ENCODE results near the gene CREB3. TPM values are rescaled to one million over a fixed set of nuclear protein-coding genes. Genes with fewer than 3 reads are reported as not detected.

The CREB3 gene
- total RNA-seq, 1 experiment from 2014 or later: 29.1 TPM

DNA sequence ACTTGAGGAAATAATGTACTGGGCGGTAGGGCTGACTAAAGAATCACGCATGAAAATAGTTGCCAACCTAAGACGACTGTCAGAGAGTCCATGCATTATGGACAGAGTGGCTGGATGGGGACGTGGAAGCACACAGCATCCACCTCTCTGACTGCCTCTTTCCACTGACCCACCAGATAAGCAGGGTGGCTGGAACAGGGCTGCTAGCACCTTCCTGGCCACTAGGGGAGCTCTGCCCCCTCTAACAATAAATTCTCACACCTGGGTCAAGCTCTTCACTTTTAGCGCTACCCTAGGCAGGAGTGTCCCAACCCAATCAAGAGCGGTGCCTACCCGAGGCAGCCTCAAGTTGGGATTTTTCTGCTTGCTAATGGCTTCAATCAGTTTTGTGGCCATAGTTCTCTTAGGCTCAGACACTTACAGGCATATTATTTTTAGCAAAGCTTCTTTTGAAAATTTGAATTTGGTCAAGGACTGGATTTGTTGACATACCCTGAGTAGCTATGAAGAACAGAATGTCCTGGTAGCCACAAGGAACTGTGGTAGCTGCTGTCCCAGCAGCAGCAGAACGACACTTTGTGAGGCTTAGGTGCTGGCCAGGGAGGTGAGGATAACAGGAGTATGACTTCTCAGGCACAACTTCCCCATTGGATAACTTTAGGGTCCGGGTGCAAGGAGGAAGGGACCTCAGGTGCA, 35.8 kb upstream of the CREB3 start:
- Histone ChIP-seq H3K36me3 (ENCODE audit: insufficient read depth, low read length, poor library complexity, severe bottlenecking) (peaks cover 51% of the 10 kb centered on the region), H3K27ac (ENCODE audit: low read depth, low read length, poor library complexity, severe bottlenecking) (no peak overlapping the region), H3K4me3 (ENCODE audit: low read depth, low read length, poor library complexity, severe bottlenecking) (no peak overlapping the region), H3K4me1 (ENCODE audit: insufficient read depth, low read length, poor library complexity, severe bottlenecking) (no peaks in the 10 kb centered on the region), H3K27me3 (replicated peaks; ENCODE audit: insufficient read depth, low read depth, low read length, poor library complexity) (no peaks in the 10 kb centered on the region), H3K9me3 (ENCODE audit: low read depth, low read length, poor library complexity, severe bottlenecking) (no peaks in the 10 kb centered on the region)
- CTCF ChIA-PET: interaction anchor here (0.6 to 1.5 kb wide), 14 partner anchors 9 to 660 kb away, joined by 3 to 8 read pairs (median 4); partner anchors contain the start of genes ARHGEF39, CCDC107, CREB3 and RMRP
- TF ChIP-seq EZH2 (IDR thresholded peaks at IDR 0.05; ENCODE audit: borderline replicate concordance, low read depth, low read length, poor library complexity, severe bottlenecking): no peak
- TF ChIP-seq, protein P1, sequence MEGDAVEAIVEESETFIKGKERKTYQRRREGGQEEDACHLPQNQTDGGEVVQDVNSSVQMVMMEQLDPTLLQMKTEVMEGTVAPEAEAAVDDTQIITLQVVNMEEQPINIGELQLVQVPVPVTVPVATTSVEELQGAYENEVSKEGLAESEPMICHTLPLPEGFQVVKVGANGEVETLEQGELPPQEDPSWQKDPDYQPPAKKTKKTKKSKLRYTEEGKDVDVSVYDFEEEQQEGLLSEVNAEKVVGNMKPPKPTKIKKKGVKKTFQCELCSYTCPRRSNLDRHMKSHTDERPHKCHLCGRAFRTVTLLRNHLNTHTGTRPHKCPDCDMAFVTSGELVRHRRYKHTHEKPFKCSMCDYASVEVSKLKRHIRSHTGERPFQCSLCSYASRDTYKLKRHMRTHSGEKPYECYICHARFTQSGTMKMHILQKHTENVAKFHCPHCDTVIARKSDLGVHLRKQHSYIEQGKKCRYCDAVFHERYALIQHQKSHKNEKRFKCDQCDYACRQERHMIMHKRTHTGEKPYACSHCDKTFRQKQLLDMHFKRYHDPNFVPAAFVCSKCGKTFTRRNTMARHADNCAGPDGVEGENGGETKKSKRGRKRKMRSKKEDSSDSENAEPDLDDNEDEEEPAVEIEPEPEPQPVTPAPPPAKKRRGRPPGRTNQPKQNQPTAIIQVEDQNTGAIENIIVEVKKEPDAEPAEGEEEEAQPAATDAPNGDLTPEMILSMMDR (conservative IDR thresholded peaks at IDR 0.05; ENCODE audit: low read depth, low read length): peak; percentile 88
- intact Hi-C loops (cut with micrococcal nuclease; ENCODE audit: unreplicated experiment): no loop called here
- POLR2A ChIA-PET (ENCODE audit: low non-redundant PET): no interaction called here
- BruUV-seq (replicated peaks): no TSS peak
- peak; percentile 45 for DNase-seq (ENCODE audit: low spot score)

DNA sequence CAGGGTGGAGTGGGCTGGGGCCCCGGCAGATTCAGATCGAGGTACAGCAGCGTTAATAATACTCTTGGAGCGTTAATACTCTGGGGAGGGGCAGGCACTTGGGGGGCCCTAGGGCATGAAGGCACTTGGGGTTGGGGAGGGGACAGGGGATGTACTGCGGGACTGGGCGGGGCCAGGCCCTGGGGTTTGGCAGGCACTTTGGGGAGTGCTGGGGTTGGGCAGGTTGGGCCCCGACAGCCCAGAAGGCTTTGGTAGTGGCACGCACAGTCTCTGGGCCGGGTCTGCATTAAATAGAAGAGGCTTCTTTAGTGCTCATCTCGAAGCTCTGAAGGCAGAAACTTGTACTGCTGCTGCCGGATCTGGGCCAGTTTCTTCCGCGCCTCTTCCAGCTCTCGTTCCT, 35.0 kb upstream of the CREB3 start:
- intact Hi-C loops (cut with micrococcal nuclease; ENCODE audit: unreplicated experiment): no loop called here
- POLR2A ChIA-PET (ENCODE audit: low non-redundant PET): interaction anchor here (0.6 kb wide), 1 partner anchor 29 kb away, joined by 3 read pairs; no protein-coding TSS in a partner anchor

DNA sequence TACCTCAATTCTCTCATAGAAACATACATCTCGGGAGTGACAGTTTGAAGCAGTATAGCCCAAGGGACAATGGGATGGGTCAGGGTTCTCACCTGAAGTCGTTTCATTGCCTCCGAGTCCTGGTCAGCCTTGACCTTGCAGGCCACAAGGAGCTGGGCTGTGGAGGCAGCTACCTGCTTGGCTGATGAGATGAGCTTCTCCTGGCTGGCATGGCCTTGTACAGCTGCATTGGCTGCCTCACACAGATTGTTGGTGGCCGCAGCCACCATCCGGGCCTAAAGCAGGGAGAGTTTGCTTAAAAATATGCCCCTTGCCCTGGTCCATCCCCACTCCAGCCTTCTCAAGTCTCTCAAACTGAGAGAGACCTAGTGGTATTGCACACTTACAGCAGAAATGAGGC, 34.2 kb upstream of the CREB3 start:
- Histone ChIP-seq H3K4me3 (ENCODE audit: low read depth, low read length, poor library complexity, severe bottlenecking) (no peak overlapping the region), H3K9me3 (ENCODE audit: low read depth, low read length, poor library complexity, severe bottlenecking) (no peaks in the 10 kb centered on the region), H3K36me3 (ENCODE audit: insufficient read depth, low read length, poor library complexity, severe bottlenecking) (peaks cover 64% of the 10 kb centered on the region), H3K27ac (ENCODE audit: low read depth, low read length, poor library complexity, severe bottlenecking) (no peak overlapping the region), H3K4me1 (ENCODE audit: insufficient read depth, low read length, poor library complexity, severe bottlenecking) (no peaks in the 10 kb centered on the region), H3K27me3 (replicated peaks; ENCODE audit: insufficient read depth, low read depth, low read length, poor library complexity) (no peaks in the 10 kb centered on the region)
- no peak for DNase-seq (ENCODE audit: low spot score)
- POLR2A ChIA-PET (ENCODE audit: low non-redundant PET): no interaction called here
- CTCF ChIA-PET: interaction anchor here (0.8 kb wide), 1 partner anchor 8 kb away, joined by 3 read pairs; no protein-coding TSS in a partner anchor
- no TSS peak for BruUV-seq (replicated peaks)
- intact Hi-C loops (cut with micrococcal nuclease; ENCODE audit: unreplicated experiment): no loop called here
- TF ChIP-seq EZH2 (IDR thresholded peaks at IDR 0.05; ENCODE audit: borderline replicate concordance, low read depth, low read length, poor library complexity, severe bottlenecking): no peak
- TF ChIP-seq, protein P1 (conservative IDR thresholded peaks at IDR 0.05; ENCODE audit: low read depth, low read length): no peak

More for the DNA sequence above, 35.0 kb upstream of the CREB3 start:
- TSS peak; percentile 90 for BruUV-seq (replicated peaks)
- H3K27ac ChIP-seq (ENCODE audit: low read depth, low read length, poor library complexity, severe bottlenecking): no peak overlapping the region
- H3K4me1 ChIP-seq (ENCODE audit: insufficient read depth, low read length, poor library complexity, severe bottlenecking): no peaks in the 10 kb centered on the region
- no peak for DNase-seq (ENCODE audit: low spot score)
- TF ChIP-seq, protein P1 (conservative IDR thresholded peaks at IDR 0.05; ENCODE audit: low read depth, low read length): no peak
- TF ChIP-seq EZH2 (IDR thresholded peaks at IDR 0.05; ENCODE audit: borderline replicate concordance, low read depth, low read length, poor library complexity, severe bottlenecking): no peak
- no peaks in the 10 kb centered on the region for H3K27me3 ChIP-seq (replicated peaks; ENCODE audit: insufficient read depth, low read depth, low read length, poor library complexity)
- H3K36me3 ChIP-seq (ENCODE audit: insufficient read depth, low read length, poor library complexity, severe bottlenecking): peaks cover 57% of the 10 kb centered on the region
- H3K9me3 ChIP-seq (ENCODE audit: low read depth, low read length, poor library complexity, severe bottlenecking): no peaks in the 10 kb centered on the region
- no peak overlapping the region for H3K4me3 ChIP-seq (ENCODE audit: low read depth, low read length, poor library complexity, severe bottlenecking)
- CTCF ChIA-PET: interaction anchor here (1.5 kb wide), 1 partner anchor 40 kb away, joined by 8 read pairs; the partner anchor contains the start of genes CCDC107 and RMRP
